NCI-H1048 (cell line): Measurements from ENCODE around the gene ANKRD27.
"Not testable (repeated sequence)": the region's sequence is repeated elsewhere in the genome, so short reads cannot be mapped to it uniquely, and the experiment has no call there.

Source experiments
- DNase-seq: peaks from one replicate; lab custom pipeline; 2025; lab: John Stamatoyannopoulos, UW

Gene ANKRD27

GRCh38 chr19:32652894-32653598 is 21.9 kb downstream of the ANKRD27 start:
- DNase-seq, result no peak

DNA sequence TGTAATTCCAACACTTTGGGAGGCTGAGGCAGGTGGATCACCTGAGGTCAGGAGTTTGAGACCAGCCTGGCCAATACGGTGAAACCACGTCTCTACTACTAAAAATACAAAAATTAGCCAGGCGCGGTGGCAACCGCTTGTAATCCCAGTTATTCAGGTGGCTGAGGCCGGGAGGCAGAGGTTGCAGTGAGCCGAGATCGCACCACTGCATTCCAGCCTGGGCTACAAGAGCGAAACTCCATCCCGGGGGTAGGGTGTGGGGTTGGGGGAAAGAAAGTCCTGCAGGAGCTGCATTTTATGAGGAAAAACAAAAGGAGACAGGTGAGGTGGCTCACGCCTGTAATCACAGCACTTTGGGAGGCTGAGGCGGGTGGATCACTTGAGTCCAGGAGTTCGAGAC is 22.6 kb downstream of the ANKRD27 start:
- not testable (repeated sequence) for DNase-seq

DNA sequence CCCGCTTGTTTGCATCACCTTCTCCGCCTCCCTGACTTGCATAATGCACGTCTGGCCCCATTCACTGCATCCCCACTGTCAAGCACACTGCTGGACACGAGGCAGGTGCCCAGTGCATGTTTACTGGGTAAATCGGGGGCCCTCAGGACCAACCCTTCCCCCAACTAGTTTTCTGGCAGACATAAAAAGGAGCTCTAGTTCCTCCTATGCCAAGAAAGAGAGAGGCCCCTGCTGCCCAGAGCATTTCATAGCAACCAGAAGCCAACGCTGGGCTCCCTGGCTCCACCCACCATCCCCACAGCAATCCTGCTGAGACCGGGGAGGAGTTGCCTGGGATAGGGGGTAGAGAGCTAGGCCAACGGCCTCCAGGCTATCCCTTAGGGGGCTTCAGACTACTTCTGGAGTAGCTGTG is 23.2 kb downstream of the ANKRD27 start:
- DNase-seq, result no peak

GRCh38 chr19:32650671-32651070 is 24.3 kb downstream of the ANKRD27 start:
- DNase-seq, result no peak

DNA sequence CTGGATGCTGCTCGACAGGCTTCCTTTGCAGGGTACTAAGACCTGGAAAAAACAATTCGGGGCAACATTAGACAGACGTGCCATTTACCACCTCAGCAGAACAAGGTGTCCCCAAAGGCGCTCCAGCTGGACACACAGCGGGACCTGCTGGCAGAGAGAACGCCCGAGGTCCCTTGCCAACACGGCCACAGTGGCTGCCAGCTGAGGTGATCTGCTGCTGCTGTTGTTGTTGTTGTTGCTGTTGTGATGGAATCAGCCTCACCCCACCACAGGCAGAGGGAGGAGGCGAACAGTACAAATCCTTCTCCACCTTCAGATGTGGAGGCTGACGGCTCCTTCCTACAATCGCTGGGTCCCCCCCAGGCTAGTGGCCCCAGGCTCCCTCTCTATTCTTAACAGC is 25.2 kb downstream of the ANKRD27 start:
- no peak for DNase-seq

- no peak for DNase-seq
These were observed 27.6 kb downstream of the ANKRD27 start for GRCh38 chr19:32647361-32647760.

DNA sequence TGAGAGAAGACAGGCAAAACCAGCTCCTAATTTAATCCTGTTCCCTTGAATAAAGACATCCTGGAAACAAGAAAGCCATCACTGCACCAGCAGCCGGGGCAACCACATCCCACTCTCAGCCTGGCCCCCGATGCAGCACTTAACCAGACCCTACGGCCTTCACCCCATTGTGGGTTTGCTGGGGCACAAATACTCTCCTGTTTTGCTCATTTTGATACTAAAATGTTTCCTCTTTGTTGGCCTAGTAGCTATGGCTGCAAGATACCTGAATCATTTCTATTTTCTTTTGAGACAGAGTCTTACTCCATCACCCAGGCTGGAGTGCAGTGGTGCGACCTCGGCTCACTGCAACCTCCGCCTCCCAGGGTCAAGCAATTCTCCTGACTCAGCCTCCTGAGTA is 28.4 kb downstream of the ANKRD27 start:
- DNase-seq, result no peak

- DNase-seq, result no peak
These were observed 32.2 kb downstream of the ANKRD27 start for GRCh38 chr19:32642771-32643170.

GRCh38 chr19:32638625-32639024 is 36.4 kb downstream of the ANKRD27 start:
- no peak for DNase-seq

DNA sequence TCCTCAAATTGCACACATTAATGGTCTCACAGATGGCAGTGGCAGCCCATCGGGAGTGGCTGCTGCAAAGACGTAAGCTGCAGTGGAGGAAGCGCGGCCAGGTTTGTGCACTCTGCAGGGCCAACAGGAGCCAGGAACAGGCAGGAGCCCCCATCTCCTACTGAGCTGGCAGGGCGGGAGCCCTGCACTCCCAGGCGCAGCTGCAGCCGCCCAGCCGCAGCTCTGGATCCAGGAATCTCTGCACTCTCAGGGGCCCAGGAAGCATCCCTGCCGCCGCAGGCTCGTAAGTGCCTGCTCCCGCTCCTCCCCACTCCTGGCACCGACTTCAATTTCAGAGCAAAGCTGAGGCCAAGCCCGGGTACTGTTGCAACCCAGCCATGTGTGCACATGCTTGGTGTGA is 37.5 kb downstream of the ANKRD27 start:
- no peak for DNase-seq

DNA sequence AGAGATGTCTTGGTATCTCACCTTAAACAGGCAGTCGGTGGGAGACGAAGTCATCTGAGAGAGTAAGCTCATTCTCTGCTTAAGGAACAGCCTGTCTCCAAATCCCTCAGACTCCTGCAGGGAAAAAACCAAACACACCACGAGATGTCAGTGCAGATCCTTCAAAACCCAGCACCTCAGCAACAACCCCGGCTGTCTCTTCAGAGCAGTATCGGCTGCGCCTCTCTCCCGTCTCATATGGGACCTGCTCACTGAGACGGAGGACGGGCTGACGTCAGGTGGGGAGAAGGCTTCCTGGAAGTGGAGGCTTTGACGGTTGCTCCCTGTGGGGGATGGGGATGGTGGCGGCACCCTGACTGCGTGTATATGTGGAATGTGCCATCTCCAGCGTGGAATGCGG is 43.6 kb downstream of the ANKRD27 start:
- no peak for DNase-seq

DNA sequence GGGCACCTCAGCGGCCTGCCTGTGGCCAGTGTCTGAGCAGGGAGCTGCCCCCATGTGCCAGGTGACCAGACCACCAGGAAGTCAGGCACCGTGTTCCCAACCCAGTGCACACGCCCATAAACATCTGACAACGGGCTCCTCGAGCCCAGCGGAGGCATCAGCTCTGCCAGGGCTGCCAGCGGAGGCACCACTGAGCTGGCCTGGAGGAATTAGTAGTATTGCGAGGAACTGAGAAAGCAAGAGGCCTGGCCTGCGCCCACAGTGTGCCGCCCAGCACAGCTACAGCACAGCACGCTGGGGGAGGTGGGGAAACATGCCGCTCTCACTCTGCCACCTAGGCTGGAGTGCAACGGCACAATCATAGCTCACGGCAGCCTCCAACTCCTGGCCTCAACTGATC is 44.6 kb downstream of the ANKRD27 start:
- DNase-seq, result no peak

DNA sequence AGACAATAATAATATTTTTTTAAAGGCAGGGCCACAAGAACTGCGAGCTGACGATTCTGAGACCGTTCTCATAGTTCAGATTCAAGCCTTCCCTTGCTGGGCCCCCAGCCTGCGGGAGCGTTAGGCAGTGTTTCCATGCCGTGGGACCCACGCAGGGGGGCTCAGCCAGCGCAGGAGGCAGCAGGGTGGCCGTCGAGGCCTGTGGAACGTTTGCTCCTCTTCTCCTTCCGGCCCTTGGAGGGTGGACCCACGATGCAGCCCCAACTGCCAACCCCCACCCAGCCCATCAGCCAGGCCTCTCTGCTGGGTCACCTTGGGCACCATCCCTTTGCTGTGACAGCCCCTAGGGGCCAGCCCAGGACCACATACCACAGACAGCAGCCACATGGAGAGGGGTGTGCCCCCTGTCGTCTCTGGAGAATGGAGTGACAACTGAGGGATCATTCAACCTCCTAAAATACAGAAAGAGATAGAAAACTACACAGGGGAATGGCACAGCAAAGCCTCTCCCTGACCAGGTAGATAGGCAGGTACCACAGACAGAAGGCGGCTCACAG is 47.2 kb downstream of the ANKRD27 start:
- DNase-seq, result no peak

GRCh38 chr19:32626969-32627368 is 48.0 kb downstream of the ANKRD27 start:
- DNase-seq, result no peak

DNA sequence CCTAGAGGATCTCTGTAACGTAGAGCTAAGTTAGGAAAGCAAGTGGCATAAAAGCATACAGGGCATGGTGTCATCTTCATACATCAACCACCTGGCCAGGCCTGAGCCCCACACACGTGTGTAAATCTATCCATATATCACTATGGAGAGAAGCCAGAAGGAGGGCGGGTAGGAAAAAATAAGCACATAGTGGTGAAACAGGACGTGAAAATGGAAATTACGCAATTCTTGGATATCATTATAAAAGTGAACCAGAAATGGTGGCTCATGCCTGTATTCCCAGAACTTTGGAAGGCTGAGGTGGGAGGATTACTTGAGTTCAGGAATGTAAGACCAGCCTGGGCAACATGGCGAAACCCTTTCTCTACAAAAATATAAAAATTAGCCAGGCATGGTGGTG is 50.6 kb downstream of the ANKRD27 start:
- DNase-seq, result no peak

- no peak for DNase-seq
These were observed 53.0 kb downstream of the ANKRD27 start for GRCh38 chr19:32622002-32622401.

- no peak for DNase-seq
These were observed 55.8 kb downstream of the ANKRD27 start for GRCh38 chr19:32619051-32619685.

DNA sequence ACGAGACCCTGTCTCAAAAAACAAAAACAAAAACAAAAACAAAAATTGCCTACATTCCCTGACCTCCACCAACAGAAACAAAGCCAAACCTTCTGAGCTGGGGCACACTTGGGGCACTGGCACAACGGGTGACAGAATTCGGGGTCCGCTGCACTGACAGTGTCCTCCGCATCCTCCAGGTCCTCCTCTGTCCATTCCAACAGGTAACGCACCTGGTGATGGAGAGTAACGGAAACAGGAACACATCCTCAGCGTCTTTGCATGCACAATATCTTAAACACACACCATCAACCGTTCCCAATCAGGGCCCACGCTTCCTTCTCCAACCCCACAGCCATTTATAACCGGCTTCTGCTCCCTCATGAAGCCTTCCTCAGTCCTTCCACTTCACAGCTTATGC is 59.4 kb downstream of the ANKRD27 start:
- no peak for DNase-seq

GRCh38 chr19:32614916-32615315 is 60.1 kb downstream of the ANKRD27 start:
- DNase-seq, result no peak

- no peak for DNase-seq
These were observed 62.0 kb downstream of the ANKRD27 start for GRCh38 chr19:32613008-32613407.

DNA sequence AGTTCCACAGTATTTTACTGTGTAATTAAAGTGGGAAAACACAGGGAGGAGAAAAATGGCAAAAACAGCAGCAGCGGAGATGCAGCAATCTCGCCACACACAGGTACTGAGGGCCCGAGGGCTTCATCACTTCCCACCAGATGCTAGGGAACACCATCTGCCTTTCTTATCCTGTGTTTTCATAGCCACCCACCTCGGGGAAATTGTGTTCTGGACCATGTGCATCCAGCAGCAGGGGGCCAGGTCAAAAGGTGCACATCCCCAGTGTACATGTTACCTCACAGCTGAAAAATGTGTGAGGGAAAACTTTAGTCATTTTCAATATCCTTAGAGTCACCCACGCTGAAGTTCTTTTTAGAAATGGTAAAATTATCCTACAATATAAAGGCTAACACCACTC is 63.8 kb downstream of the ANKRD27 start:
- DNase-seq, result no peak

DNA sequence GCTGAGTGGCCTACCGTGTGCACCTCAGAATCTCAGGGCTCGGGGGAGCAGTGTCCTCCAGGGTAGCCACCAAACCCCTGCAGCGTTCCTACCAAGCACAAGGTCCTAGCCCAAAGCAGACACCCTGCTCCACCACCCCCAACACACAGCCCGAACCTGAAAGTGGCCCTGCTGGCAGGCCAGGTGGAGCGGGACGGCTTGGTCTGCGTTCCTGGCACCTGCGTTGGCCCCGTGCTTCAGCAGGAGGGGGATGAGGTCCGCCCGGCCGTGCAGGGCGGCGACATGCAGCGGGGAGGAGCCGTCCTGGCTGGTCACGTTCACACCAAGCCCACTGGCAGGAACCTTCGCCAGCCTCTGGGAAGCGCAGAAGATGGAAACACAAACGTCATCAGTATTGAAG is 67.5 kb downstream of the ANKRD27 start:
- no peak for DNase-seq

DNA sequence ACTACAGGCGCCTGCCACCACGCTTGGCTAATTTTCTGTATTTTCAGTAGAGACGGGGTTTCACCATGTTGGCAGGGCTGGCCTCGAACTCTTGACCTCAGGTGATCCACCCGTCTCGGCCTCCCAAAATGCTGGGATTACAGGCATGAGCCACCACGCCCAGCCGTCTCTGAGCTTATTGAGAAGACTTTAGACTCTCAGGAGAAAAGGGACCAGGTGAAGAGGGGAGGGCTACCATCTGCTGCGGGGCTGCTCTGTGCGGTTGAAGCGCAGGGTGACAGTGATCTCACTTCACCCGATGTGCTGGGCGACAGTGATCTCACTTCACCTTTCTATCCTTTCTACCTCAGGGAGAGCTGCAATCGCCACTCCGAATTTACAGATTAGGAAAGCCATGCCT is 68.7 kb downstream of the ANKRD27 start:
- DNase-seq, result no peak

GRCh38 chr19:32605544-32605943 is 69.4 kb downstream of the ANKRD27 start:
- no peak for DNase-seq
